Measurements from ENCODE around the gene SNAPC4. TPM values are rescaled to one million over a fixed set of nuclear protein-coding genes. Genes with fewer than 3 reads are reported as not detected.

Gene SNAPC4
- total and polyA plus RNA-seq, 9 of the 15 experiments (the other 6 are each of a cell fraction or from before 2014, with no cell fraction given): 0.21 to 21.8 (median 8.8) TPM

- intact Hi-C loops (cut with micrococcal nuclease): no loop called here
- no peak for TF ChIP-seq ZNF232 (CRISPR knock-in tag; IDR thresholded peaks at IDR 0.05)
- TF ChIP-seq NR4A1 (CRISPR knock-in tag; IDR thresholded peaks at IDR 0.05): no peak
- TF ChIP-seq NR4A1 (tag; IDR thresholded peaks at IDR 0.05): no peak
- no peak for TF ChIP-seq MBD2 (IDR thresholded peaks at IDR 0.05; ENCODE audit: borderline replicate concordance, low read depth)
- TF ChIP-seq CCAR2 (IDR thresholded peaks at IDR 0.05; ENCODE audit: low read depth, low read length): no peak
- no peak for TF ChIP-seq TCF7L2 (IDR thresholded peaks at IDR 0.05; ENCODE audit: low read depth, low read length)
- no peak for TF ChIP-seq ZNF507 (tag; conservative IDR thresholded peaks at IDR 0.05)
- TF ChIP-seq CEBPB (tag; IDR thresholded peaks at IDR 0.05): no peak
- TF ChIP-seq ZNF586 (CRISPR knock-in tag; conservative IDR thresholded peaks at IDR 0.05): no peak
- TF ChIP-seq PHTF2 (CRISPR knock-in tag; IDR thresholded peaks at IDR 0.05): no peak
- TF ChIP-seq ZNF239 (CRISPR knock-in tag; IDR thresholded peaks at IDR 0.05): no peak
- TF ChIP-seq NR2C2 (CRISPR knock-in tag; IDR thresholded peaks at IDR 0.05): no peak
- no peak for TF ChIP-seq NR2C2 (tag; IDR thresholded peaks at IDR 0.05)
- TF ChIP-seq HNRNPH1 (optimal IDR thresholded peaks at IDR 0.05; ENCODE audit: low read depth, low read length): no peak
- WGBS (ENCODE audit: insufficient coverage, low coverage, missing lambda C conversion rate): 94% methylated on average over 13 of the region's 21 CpGs
- BruUV-seq (replicated peaks): no TSS peak
- DNase-seq (ENCODE audit: extremely low read depth in 1 of 4, low spot score in 3 of 4): no peak
- in situ Hi-C loops (cut with MboI): no loop called here
- ATAC-seq: no peak
- no peak overlapping the region for H3K27ac ChIP-seq (ENCODE audit: extremely low read depth, low read depth, low read length)
- no peak overlapping the region for H2AFZ ChIP-seq (ENCODE audit: low read depth, low read length)
- H3K4me2 ChIP-seq (ENCODE audit: insufficient read depth, low read length): no peak overlapping the region
- peaks cover 2% of the 10 kb centered on the region; the same call in 2 of the 3 replicates for H3K79me2 ChIP-seq (ENCODE audit: control insufficient read depth, insufficient read depth, low read length)
- no peaks in the 10 kb centered on the region for H3K9me1 ChIP-seq (ENCODE audit: control insufficient read depth, insufficient read depth, low read length)
- H4K20me1 ChIP-seq (replicated peaks; ENCODE audit: control insufficient read depth, insufficient read depth, low read length): no peaks in the 10 kb centered on the region
- H3K9me3 ChIP-seq (replicated peaks; ENCODE audit: control insufficient read depth, insufficient read depth, low read depth, low read length): no peaks in the 10 kb centered on the region
- peak overlapping the region in 1 of 2 experiments; percentile 13; a peak in 1 of 4 replicates for H3K9ac ChIP-seq (ENCODE audit: insufficient read depth in 1 of 2, low read depth in 2 of 2, low read length in 2 of 2)
- peaks cover 94% of the 10 kb centered on the region for H3K36me3 ChIP-seq (ENCODE audit: control insufficient read depth, insufficient read depth, low read length)
- no peak for FAIRE-seq
- ChIA-PET POLR2A (interaction anchor here (3.3 kb wide), 1 partner anchor 17 kb away, joined by 8 read pairs; the partner anchor contains the start of genes ENTR1 and PMPCA), CTCF (ENCODE audit: low intra/inter-chr PET ratio) (no interaction called here)
- H3K4me1 ChIP-seq (replicated peaks in 1 of 2; ENCODE audit: control insufficient read depth in 2 of 2, insufficient read depth in 2 of 2, low read length in 2 of 2): peaks cover 0 to 20% of the 10 kb centered on the region in 2 experiments; a peak in 2 of 5 replicates
- no peaks in the 10 kb centered on the region for H3K27me3 ChIP-seq (ENCODE audit: control insufficient read depth in 2 of 2, insufficient read depth in 2 of 2, low read length in 2 of 2)
- no peak overlapping the region for H3K4me3 ChIP-seq
Measured at GRCh38 chr9:136392538-136393449, 7.2 kb downstream of the SNAPC4 start.
